SK-N-SH (cell line): ENCODE measurements around the gene MYLK4. TPM values are rescaled to one million over a fixed set of nuclear protein-coding genes. Genes with fewer than 3 reads are reported as not detected.

ENCODE experiments used
- CTCF ChIA-PET: fragments of 300-600, 350-600 bp; formaldehyde crosslinking; extraction: SDS; loops from one replicate; lab custom pipeline; 2021; lab: Yijun Ruan, JAX
- POLR2A ChIA-PET: fragments of 350-600 bp; sonication (Branson Sonifier 250); formaldehyde crosslinking; extraction: SDS; loops from one replicate; lab custom pipeline; 2020; ENCODE audit warnings: antibody characterized with exemption, inconsistent platforms; lab: Yijun Ruan, JAX
- DNase-seq: peaks from one replicate; pipeline ENCODE4 v3.0.0; 2012
- H2AFZ ChIP-seq: fragments of 200-600 bp; sonication (generic); 2 replicates; pipeline ENCODE4 v1.8.1; 2016; ENCODE audit warnings: antibody characterized with exemption, mild to moderate bottlenecking, low read depth
- H3F3A ChIP-seq: fragments of 200-600 bp; sonication (generic); replicated peaks from 2 replicates; pipeline ENCODE3; 2016; ENCODE audit warnings: antibody characterized with exemption, mild to moderate bottlenecking; ENCODE audit not compliant: insufficient read depth
- H3K27ac ChIP-seq, 2 experiments: fragments of 200-500 bp in 1 of 2; fragments of 200-600 bp in 1 of 2; sonication (Bioruptor generic) in 1 of 2; sonication (generic), shearing (Covaris generic) in 1 of 2; 2 replicates each; pipeline versions ENCODE4 v1.5.1 to v1.6.1; 2014 to 2016; ENCODE audit warnings: low read depth in 2 of 2, inconsistent platforms in 1 of 2, low read length in 1 of 2, mild to moderate bottlenecking in 1 of 2, mixed read lengths in 1 of 2
- H3K27me3 ChIP-seq: fragments of 200-600 bp; sonication (generic), shearing (Covaris generic); 2 replicates; pipeline ENCODE4 v1.6.1; 2016; ENCODE audit warnings: mixed run types; ENCODE audit not compliant: insufficient read depth
- H3K36me3 ChIP-seq, 2 experiments: fragments of 200-500 bp in 1 of 2; fragments of 200-600 bp in 1 of 2; sonication (Bioruptor generic) in 1 of 2; sonication (generic) in 1 of 2; replicated peaks in 1 of 2; 2 replicates each; pipeline versions ENCODE3 to v1.5.1; 2014 to 2016; ENCODE audit warnings: low read length in 1 of 2, mild to moderate bottlenecking in 1 of 2; ENCODE audit not compliant: insufficient read depth in 2 of 2, control insufficient read depth in 1 of 2
- H3K4me1 ChIP-seq, 2 experiments: fragments of 200-500 bp in 1 of 2; fragments of 200-600 bp in 1 of 2; sonication (Bioruptor generic) in 1 of 2; sonication (generic), shearing (Covaris generic) in 1 of 2; 2 replicates each; pipeline versions ENCODE4 v1.5.1 to v1.6.1; 2014 to 2016; ENCODE audit warnings: low read depth in 1 of 2, low read length in 1 of 2, mixed run types in 1 of 2; ENCODE audit not compliant: insufficient read depth in 2 of 2, control insufficient read depth in 1 of 2
- H3K4me2 ChIP-seq: fragments of 200-600 bp; sonication (generic), shearing (Covaris generic); 2 replicates; pipeline ENCODE4 v1.6.1; 2017; ENCODE audit warnings: mixed run types
- H3K4me3 ChIP-seq, 2 experiments: fragments of 200-500 bp in 1 of 2; fragments of 200-600 bp in 1 of 2; sonication (Bioruptor generic) in 1 of 2; sonication (generic), shearing (Covaris generic) in 1 of 2; 2 replicates each; pipeline versions ENCODE4 v1.5.1 to v1.8.1; 2014 to 2016; ENCODE audit warnings: low read depth in 2 of 2, inconsistent platforms in 1 of 2, low read length in 1 of 2, mild to moderate bottlenecking in 1 of 2, mixed read lengths in 1 of 2, moderate library complexity in 1 of 2
- H3K79me2 ChIP-seq: fragments of 200-600 bp; sonication (generic); 2 replicates; pipeline ENCODE4 v1.8.1; 2017; ENCODE audit warnings: mild to moderate bottlenecking; ENCODE audit not compliant: insufficient read depth
- H3K9ac ChIP-seq: fragments of 200-600 bp; sonication (generic); 2 replicates; pipeline ENCODE4 v1.6.1; 2017; ENCODE audit warnings: mixed run types
- H3K9me2 ChIP-seq: fragments of 200-600 bp; sonication (generic); 2 replicates; pipeline ENCODE4 v1.6.1; 2017; ENCODE audit warnings: mixed run types
- H3K9me3 ChIP-seq: fragments of 200-600 bp; sonication (generic); 2 replicates; pipeline ENCODE4 v1.6.1; 2017; ENCODE audit warnings: mixed run types, mild to moderate bottlenecking, moderate library complexity
- H4K20me1 ChIP-seq: fragments of 200-600 bp; sonication (generic); 2 replicates; pipeline ENCODE4 v1.6.1; 2017; ENCODE audit warnings: mild to moderate bottlenecking, mixed run types; ENCODE audit not compliant: insufficient read depth
- ELF1 ChIP-seq: IDR thresholded peaks from 2 replicates; pipeline ENCODE4 v1.4.0; 2012
- EP300 ChIP-seq, 2 experiments: IDR thresholded peaks; 2 replicates each; pipeline versions ENCODE4 v1.4.0 to v1.6.1; 2012; ENCODE audit warnings: borderline replicate concordance in 1 of 2, low read depth in 1 of 2, low read length in 1 of 2
- FOXM1 ChIP-seq: IDR thresholded peaks from 2 replicates; pipeline ENCODE4 v1.4.0; 2012; ENCODE audit warnings: low read depth, mild to moderate bottlenecking
- GATA2 ChIP-seq: sonication (generic); formaldehyde crosslinking; IDR thresholded peaks from 2 replicates; pipeline ENCODE4 v1.5.0; 2020; ENCODE audit warnings: mild to moderate bottlenecking, missing genetic modification reagents
- JUND ChIP-seq: IDR thresholded peaks from 2 replicates; pipeline ENCODE4 v1.4.0; 2012
- MEF2A ChIP-seq: IDR thresholded peaks from 2 replicates; pipeline ENCODE4 v1.4.0; 2012; ENCODE audit warnings: low read depth, borderline replicate concordance
- NRF1 ChIP-seq: IDR thresholded peaks from 2 replicates; pipeline ENCODE4 v1.6.1; 2012; ENCODE audit warnings: low read depth, mild to moderate bottlenecking, low read length
- POLR2AphosphoS5 ChIP-seq: IDR thresholded peaks from 2 replicates; pipeline ENCODE4 v1.6.1; 2012; ENCODE audit warnings: low read depth, low read length
- RAD21 ChIP-seq: IDR thresholded peaks from 2 replicates; pipeline ENCODE4 v1.6.1; 2012; ENCODE audit warnings: mild to moderate bottlenecking, low read length
- RFX5 ChIP-seq: IDR thresholded peaks from 2 replicates; pipeline ENCODE4 v1.6.1; 2012; ENCODE audit warnings: mild to moderate bottlenecking, improper control_type of control experiment, low read length
- RXRA ChIP-seq: IDR thresholded peaks from 2 replicates; pipeline ENCODE4 v1.4.0; 2012; ENCODE audit warnings: low read depth, mild to moderate bottlenecking, borderline replicate concordance
- WGBS: methylation state at CpG from one replicate; pipeline ENCODE4 v1.1.6; 2017; ENCODE audit warnings: low lambda C conversion rate; 5-methylcytosine and 5-hydroxymethylcytosine counted together
- polyA plus RNA-seq, 3 experiments: library from polyadenylated mRNA; depleted of rRNA; stranded (reverse); fragments of >200 nt; gene quantifications; 2 replicates each; pipeline ENCODE4 v1.2.3, GENCODE V29; 2012
- TF ChIP-seq, protein P1 (sequence below): fragments of 200-600 bp; sonication (generic); IDR thresholded peaks from 2 replicates; pipeline ENCODE4 v1.6.1; 2017; ENCODE audit warnings: antibody characterized with exemption, mild to moderate bottlenecking, moderate library complexity
- TF ChIP-seq, protein P2 (sequence below): IDR thresholded peaks from 2 replicates; pipeline ENCODE4 v1.4.0; 2012; ENCODE audit warnings: low read depth, borderline replicate concordance
- TF ChIP-seq, protein P3 (sequence below): fragments of 150-350 bp; IDR thresholded peaks from 2 replicates; pipeline ENCODE4 v1.6.1; 2017; ENCODE audit warnings: antibody characterized with exemption, low read length, low read depth, borderline replicate concordance
- TF ChIP-seq, protein P4 (sequence below): fragments of 150-350 bp; IDR thresholded peaks from 2 replicates; pipeline ENCODE4 v1.6.1; 2016; ENCODE audit warnings: mild to moderate bottlenecking, low read depth, low read length

Gene MYLK4
- polyA plus RNA-seq, 1 of the 3 experiments (the other 2 are of a cell fraction) = 0.16 TPM

DNA sequence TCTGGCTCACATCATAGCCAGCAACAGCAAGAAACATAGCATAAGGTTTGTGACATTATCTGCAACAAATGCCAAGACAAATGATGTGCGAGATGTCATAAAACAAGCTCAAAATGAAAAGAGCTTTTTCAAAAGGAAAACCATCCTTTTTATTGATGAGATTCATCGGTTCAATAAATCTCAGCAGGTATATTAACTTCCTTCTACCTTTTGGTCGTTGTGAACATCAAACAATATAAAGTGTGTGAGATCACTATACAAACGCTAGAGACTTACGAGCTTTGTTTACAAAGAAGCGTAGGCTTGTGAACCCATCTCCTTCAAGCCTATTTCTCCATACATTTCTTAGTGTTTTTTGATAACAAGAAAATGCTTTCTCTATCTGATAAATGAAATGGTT lies 18.0 kb upstream of the MYLK4 start:
- Histone ChIP-seq H3K9ac (no peak overlapping the region), H4K20me1 (peaks cover 51% of the 10 kb centered on the region), H3F3A (peaks cover 8% of the 10 kb centered on the region), H3K4me2 (peak overlapping the region; percentile 96), H3K27ac (no peak overlapping the region), H3K36me3 (peaks cover 42 to 47% of the 10 kb centered on the region in 2 experiments), H3K9me2 (no peaks in the 10 kb centered on the region), H3K4me3 (peak overlapping the region in 1 of 2 experiments; percentile 86; a peak in 1 of 4 replicates), H3K27me3 (no peaks in the 10 kb centered on the region), H3K79me2 (peaks cover 78% of the 10 kb centered on the region), H2AFZ (no peak overlapping the region), H3K4me1 (peaks cover 13 to 34% of the 10 kb centered on the region in 2 experiments; a peak in 3 of 4 replicates), H3K9me3 (no peaks in the 10 kb centered on the region)
- TF ChIP-seq, protein P1, sequence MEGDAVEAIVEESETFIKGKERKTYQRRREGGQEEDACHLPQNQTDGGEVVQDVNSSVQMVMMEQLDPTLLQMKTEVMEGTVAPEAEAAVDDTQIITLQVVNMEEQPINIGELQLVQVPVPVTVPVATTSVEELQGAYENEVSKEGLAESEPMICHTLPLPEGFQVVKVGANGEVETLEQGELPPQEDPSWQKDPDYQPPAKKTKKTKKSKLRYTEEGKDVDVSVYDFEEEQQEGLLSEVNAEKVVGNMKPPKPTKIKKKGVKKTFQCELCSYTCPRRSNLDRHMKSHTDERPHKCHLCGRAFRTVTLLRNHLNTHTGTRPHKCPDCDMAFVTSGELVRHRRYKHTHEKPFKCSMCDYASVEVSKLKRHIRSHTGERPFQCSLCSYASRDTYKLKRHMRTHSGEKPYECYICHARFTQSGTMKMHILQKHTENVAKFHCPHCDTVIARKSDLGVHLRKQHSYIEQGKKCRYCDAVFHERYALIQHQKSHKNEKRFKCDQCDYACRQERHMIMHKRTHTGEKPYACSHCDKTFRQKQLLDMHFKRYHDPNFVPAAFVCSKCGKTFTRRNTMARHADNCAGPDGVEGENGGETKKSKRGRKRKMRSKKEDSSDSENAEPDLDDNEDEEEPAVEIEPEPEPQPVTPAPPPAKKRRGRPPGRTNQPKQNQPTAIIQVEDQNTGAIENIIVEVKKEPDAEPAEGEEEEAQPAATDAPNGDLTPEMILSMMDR = no peak
- TF ChIP-seq RXRA (no peak), NRF1 (no peak)
- ChIA-PET POLR2A (no interaction called here), CTCF (interaction anchor here (0.8 to 9.3 kb wide), 9 partner anchors 11 to 221 kb away, joined by 3 to 100 read pairs (median 4); partner anchors contain the start of gene MYLK4)
- 57% methylated on average over 6 of the region's 6 CpGs for WGBS
- DNase-seq = no peak

DNA sequence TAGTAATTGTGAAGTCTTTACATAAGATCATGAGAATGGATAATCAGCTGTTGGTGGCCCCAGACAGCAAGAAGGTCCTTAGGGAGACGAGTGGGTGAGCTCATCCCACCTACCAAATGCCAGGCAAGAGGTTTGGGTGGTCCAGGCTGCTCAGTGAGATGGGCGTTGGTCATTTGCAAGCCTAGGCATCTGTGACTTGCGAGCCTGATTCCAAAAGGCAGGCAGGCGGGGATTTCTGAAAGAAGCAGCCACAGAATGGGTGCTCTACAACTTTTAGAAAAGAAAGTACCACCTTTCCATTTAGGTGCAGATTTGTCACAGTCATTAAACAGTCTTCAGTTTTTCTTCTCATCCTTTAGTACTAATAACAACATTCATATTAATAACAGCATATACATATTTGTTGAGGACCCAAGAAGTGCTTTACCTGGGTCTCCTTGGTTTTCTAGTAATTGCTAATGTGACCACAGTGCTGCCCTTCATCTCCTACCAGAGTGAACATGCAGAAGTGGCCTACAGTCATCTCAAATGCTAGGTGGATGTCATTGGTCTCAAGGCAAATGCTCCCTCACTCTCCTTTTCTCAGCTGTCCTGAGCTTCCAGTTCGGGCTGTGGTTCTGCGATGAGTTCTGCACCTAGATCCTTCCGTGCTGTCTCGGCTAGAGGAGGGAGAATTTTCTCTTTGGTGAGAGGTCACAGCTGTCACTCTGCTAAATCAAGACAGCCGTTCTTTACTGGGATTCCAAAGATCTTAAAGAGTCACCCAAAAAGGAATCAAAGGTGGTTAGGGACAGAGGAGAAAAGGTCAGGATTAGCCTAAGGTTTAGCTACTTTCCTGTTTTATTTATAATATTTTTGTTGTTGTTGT lies 17.2 kb upstream of the MYLK4 start:
- H3K9ac ChIP-seq = peak overlapping the region; percentile 83; the same call in 1 of the 2 replicates
- peaks cover 70% of the 10 kb centered on the region for H3K79me2 ChIP-seq
- WGBS = 80% methylated on average over 9 of the region's 9 CpGs
- peaks cover 43% of the 10 kb centered on the region for H4K20me1 ChIP-seq
- H3K9me2 ChIP-seq = no peaks in the 10 kb centered on the region
- H3K4me3 ChIP-seq = peak overlapping the region; percentile 86 to 91
- peaks cover 39 to 41% of the 10 kb centered on the region in 2 experiments for H3K36me3 ChIP-seq
- peak overlapping the region in 1 of 2 experiments; percentile 73; a peak in 1 of 4 replicates for H3K27ac ChIP-seq
- DNase-seq = no peak
- peaks cover 13 to 34% of the 10 kb centered on the region in 2 experiments; a peak in 3 of 4 replicates for H3K4me1 ChIP-seq
- ChIA-PET POLR2A (no interaction called here), CTCF (interaction anchor here (0.8 to 9.3 kb wide), 16 partner anchors 8 to 222 kb away, joined by 3 to 100 read pairs (median 8); partner anchors contain the start of genes MYLK4 and SERPINB1)
- peaks cover 8% of the 10 kb centered on the region for H3F3A ChIP-seq
- no peak overlapping the region for H2AFZ ChIP-seq
- peak overlapping the region; percentile 96 for H3K4me2 ChIP-seq
- no peaks in the 10 kb centered on the region for H3K27me3 ChIP-seq
- no peaks in the 10 kb centered on the region for H3K9me3 ChIP-seq
- TF ChIP-seq FOXM1 = no peak
- no peak for TF ChIP-seq POLR2AphosphoS5
- no peak for TF ChIP-seq GATA2
- no peak for TF ChIP-seq RAD21
- TF ChIP-seq RFX5 = no peak
- TF ChIP-seq RXRA = no peak
- TF ChIP-seq, protein P2, sequence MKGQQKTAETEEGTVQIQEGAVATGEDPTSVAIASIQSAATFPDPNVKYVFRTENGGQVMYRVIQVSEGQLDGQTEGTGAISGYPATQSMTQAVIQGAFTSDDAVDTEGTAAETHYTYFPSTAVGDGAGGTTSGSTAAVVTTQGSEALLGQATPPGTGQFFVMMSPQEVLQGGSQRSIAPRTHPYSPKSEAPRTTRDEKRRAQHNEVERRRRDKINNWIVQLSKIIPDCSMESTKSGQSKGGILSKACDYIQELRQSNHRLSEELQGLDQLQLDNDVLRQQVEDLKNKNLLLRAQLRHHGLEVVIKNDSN = no peak
- no peak for TF ChIP-seq MEF2A
- TF ChIP-seq ELF1 = no peak
- no peak for TF ChIP-seq JUND
- TF ChIP-seq EP300 (IDR thresholded peaks at IDR 0.05; ENCODE audit: borderline replicate concordance in 1 of 2, low read depth in 1 of 2, low read length in 1 of 2) = no peak
- TF ChIP-seq, protein P3, sequence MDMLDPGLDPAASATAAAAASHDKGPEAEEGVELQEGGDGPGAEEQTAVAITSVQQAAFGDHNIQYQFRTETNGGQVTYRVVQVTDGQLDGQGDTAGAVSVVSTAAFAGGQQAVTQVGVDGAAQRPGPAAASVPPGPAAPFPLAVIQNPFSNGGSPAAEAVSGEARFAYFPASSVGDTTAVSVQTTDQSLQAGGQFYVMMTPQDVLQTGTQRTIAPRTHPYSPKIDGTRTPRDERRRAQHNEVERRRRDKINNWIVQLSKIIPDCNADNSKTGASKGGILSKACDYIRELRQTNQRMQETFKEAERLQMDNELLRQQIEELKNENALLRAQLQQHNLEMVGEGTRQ = no peak
- TF ChIP-seq, protein P4, sequence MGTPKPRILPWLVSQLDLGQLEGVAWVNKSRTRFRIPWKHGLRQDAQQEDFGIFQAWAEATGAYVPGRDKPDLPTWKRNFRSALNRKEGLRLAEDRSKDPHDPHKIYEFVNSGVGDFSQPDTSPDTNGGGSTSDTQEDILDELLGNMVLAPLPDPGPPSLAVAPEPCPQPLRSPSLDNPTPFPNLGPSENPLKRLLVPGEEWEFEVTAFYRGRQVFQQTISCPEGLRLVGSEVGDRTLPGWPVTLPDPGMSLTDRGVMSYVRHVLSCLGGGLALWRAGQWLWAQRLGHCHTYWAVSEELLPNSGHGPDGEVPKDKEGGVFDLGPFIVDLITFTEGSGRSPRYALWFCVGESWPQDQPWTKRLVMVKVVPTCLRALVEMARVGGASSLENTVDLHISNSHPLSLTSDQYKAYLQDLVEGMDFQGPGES = no peak
- TF ChIP-seq, all 33 proteins: peak for 0
